Parathyroid adenoma (tissue), 2 donors: ENCODE measurements around the gene PCGF6.
A peak's percentile ranks its signal among the peaks of the same experiment; 100 is the strongest.

ENCODE experiments used
- H2AFZ ChIP-seq: fragments of 300-600 bp; sonication (generic); one replicate; pipeline ENCODE4 v1.7.0; 2017; ENCODE audit warnings: antibody characterized with exemption, mild to moderate bottlenecking
- H3K27ac ChIP-seq: fragments of 300-600 bp; sonication (generic); one replicate; pipeline ENCODE4 v1.7.0; 2017
- H3K27me3 ChIP-seq: fragments of 300-600 bp; sonication (generic); one replicate; pipeline ENCODE4 v1.7.0; 2017; ENCODE audit warnings: low read length; ENCODE audit not compliant: control insufficient read depth, insufficient read depth
- H3K36me3 ChIP-seq: fragments of 300-600 bp; sonication (generic); one replicate; pipeline ENCODE4 v1.7.0; 2017; ENCODE audit warnings: low read length; ENCODE audit not compliant: control insufficient read depth, insufficient read depth
- H3K4me1 ChIP-seq: fragments of 300-600 bp; sonication (generic); one replicate; pipeline ENCODE4 v1.7.0; 2017; ENCODE audit warnings: control low read depth
- H3K4me2 ChIP-seq: fragments of 300-600 bp; sonication (generic); one replicate; pipeline ENCODE4 v1.7.0; 2017; ENCODE audit warnings: low read length
- H3K4me3 ChIP-seq: fragments of 300-600 bp; sonication (generic); one replicate; pipeline ENCODE4 v1.7.0; 2017; ENCODE audit warnings: low read depth, low read length
- H3K79me2 ChIP-seq: fragments of 300-600 bp; sonication (generic); one replicate; pipeline ENCODE4 v1.7.0; 2017; ENCODE audit warnings: control low read depth
- H3K9ac ChIP-seq: fragments of 300-600 bp; sonication (generic); one replicate; pipeline ENCODE4 v1.7.0; 2017; ENCODE audit warnings: mild to moderate bottlenecking
- H3K9me3 ChIP-seq: fragments of 300-600 bp; sonication (generic); one replicate; pipeline ENCODE4 v1.7.0; 2017; ENCODE audit warnings: low read length; ENCODE audit not compliant: control insufficient read depth
- TF ChIP-seq, protein P1 (sequence below): fragments of 300-600 bp; sonication (generic); IDR thresholded peaks from one replicate; pipeline ENCODE4 v1.7.0; 2017; ENCODE audit warnings: antibody characterized with exemption, mild to moderate bottlenecking
- donor health status: primary hyperparathyroidism.

The PCGF6 gene

DNA sequence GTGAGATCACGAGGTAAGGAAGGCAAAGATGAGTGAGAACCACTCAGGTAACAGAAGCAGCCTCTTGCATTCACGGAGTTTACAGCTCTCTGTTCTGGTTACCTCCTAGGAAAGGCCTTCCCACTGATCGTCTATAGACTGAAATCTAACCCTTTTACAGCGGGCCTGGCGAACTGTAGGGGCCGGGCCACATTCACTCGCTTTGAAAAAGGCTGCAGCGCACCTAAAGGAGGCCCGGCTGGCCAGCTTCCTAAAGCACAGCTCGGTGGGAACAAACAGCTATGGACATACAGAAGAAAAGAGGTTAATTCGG is 44.8 kb upstream of the PCGF6 start:
- Histone ChIP-seq H3K79me2 (peaks cover 23% of the 10 kb centered on the region), H2AFZ (peak overlapping the region; percentile 87), H3K9me3 (no peaks in the 10 kb centered on the region), H3K4me1 (peaks cover 8% of the 10 kb centered on the region), H3K4me3 (peak overlapping the region; percentile 95), H3K4me2 (peak overlapping the region; percentile 87), H3K9ac (peak overlapping the region; percentile 88), H3K36me3 (no peaks in the 10 kb centered on the region), H3K27ac (peak overlapping the region; percentile 78), H3K27me3 (no peaks in the 10 kb centered on the region)
- TF ChIP-seq, protein P1, sequence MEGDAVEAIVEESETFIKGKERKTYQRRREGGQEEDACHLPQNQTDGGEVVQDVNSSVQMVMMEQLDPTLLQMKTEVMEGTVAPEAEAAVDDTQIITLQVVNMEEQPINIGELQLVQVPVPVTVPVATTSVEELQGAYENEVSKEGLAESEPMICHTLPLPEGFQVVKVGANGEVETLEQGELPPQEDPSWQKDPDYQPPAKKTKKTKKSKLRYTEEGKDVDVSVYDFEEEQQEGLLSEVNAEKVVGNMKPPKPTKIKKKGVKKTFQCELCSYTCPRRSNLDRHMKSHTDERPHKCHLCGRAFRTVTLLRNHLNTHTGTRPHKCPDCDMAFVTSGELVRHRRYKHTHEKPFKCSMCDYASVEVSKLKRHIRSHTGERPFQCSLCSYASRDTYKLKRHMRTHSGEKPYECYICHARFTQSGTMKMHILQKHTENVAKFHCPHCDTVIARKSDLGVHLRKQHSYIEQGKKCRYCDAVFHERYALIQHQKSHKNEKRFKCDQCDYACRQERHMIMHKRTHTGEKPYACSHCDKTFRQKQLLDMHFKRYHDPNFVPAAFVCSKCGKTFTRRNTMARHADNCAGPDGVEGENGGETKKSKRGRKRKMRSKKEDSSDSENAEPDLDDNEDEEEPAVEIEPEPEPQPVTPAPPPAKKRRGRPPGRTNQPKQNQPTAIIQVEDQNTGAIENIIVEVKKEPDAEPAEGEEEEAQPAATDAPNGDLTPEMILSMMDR, result no peak

DNA sequence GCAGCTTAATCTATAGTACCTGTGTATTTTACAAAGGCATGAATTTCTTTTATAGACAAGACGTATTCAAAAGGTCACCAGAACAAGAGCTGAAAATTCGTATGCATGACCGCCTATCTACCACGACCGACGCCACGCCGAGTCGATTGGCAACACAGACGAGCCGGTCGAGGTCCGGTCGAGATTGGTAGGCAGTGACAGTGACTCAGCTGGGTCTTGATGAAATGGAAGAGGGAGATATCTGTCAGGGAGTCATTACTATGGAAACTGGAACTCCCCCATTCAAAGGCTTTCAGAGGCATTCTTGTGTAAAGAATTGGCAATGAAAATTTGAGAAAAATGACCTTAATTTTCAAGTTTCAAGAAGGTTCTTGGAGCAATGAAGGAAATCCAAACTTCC is 43.2 kb upstream of the PCGF6 start:
- Histone ChIP-seq H3K79me2 (peaks cover 23% of the 10 kb centered on the region), H3K4me1 (peaks cover 8% of the 10 kb centered on the region), H3K9me3 (no peaks in the 10 kb centered on the region), H2AFZ (no peak overlapping the region), H3K9ac (no peak overlapping the region), H3K27ac (no peak overlapping the region), H3K27me3 (no peaks in the 10 kb centered on the region), H3K4me3 (no peak overlapping the region), H3K4me2 (peak overlapping the region; percentile 9), H3K36me3 (no peaks in the 10 kb centered on the region)
- TF ChIP-seq, protein P1, result no peak

DNA sequence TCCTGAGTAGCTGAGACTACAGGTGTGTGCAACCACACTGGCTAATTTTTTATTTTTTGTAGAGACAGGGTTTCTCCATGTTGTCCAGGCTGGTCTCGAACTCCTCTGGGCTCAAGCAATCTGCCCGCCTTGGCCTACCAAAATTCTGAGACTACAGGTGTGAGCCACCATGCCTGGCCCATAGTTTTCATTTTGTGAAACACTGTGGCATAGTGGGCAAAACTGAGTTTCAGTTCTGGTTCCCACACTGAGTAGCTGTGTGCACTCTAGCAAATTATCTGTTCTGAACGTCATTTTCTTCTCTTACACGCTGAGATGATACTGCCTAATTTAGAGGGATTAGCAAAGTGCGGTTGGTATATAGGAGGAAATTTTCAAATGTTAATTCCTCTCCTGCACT is 31.8 kb upstream of the PCGF6 start:
- Histone ChIP-seq H3K36me3 (no peaks in the 10 kb centered on the region), H3K4me1 (no peaks in the 10 kb centered on the region), H3K4me2 (no peak overlapping the region), H2AFZ (no peak overlapping the region), H3K9me3 (no peaks in the 10 kb centered on the region), H3K79me2 (no peaks in the 10 kb centered on the region), H3K4me3 (no peak overlapping the region), H3K27me3 (no peaks in the 10 kb centered on the region), H3K9ac (no peak overlapping the region), H3K27ac (no peak overlapping the region)
- TF ChIP-seq, protein P1, result no peak

DNA sequence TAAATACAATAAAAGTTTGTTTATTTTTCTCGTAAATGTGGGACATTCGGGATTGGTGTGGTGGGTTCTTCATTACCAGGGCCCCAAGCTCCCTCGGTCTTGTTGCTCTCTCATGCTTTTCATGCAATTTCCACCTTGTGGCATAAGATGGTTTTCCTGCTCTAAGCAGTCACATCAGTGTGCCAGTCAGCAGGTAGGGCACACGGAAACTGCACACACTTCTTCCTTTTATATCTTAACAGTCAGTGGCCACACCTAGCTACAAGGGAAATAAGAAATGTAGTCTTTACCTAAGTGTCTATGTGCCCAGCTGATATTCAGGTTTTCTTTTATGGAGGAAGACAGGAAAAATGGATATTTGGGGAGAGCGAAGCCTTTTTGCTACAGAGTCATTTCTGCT is 23.3 kb upstream of the PCGF6 start:
- TF ChIP-seq, protein P1, result no peak

DNA sequence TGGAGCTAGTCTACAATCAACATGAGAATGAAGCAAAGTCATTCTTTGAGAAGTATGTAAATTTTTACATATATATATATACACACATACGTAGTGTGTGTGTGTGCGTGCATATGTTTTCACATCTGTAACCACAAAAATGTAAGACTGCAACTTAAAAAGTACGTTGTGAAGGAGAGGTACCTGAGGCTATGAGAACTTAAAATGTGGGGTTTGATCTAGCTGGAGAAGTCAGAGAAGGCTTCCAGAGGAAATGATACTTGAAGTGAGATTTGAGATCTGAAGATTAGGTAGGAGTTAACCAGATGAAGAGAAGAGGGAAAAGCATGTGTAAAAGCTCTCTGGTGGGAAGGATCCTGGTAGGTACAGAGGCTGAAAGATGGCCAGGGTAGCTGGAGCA is 22.6 kb upstream of the PCGF6 start:
- H3K27ac ChIP-seq, result no peak overlapping the region
- H3K36me3 ChIP-seq, result no peaks in the 10 kb centered on the region
- H3K4me3 ChIP-seq, result no peak overlapping the region
- H2AFZ ChIP-seq, result no peak overlapping the region
- no peaks in the 10 kb centered on the region for H3K27me3 ChIP-seq
- TF ChIP-seq, protein P1, result no peak
- H3K4me2 ChIP-seq, result no peak overlapping the region
- H3K79me2 ChIP-seq, result peaks cover 14% of the 10 kb centered on the region
- no peak overlapping the region for H3K9ac ChIP-seq
- no peaks in the 10 kb centered on the region for H3K9me3 ChIP-seq
- no peaks in the 10 kb centered on the region for H3K4me1 ChIP-seq

More for the DNA sequence above, 23.3 kb upstream of the PCGF6 start:
- H3K36me3 ChIP-seq, result no peaks in the 10 kb centered on the region
- no peak overlapping the region for H3K4me3 ChIP-seq
- H3K79me2 ChIP-seq, result peaks cover 10% of the 10 kb centered on the region
- H3K4me2 ChIP-seq, result no peak overlapping the region
- no peaks in the 10 kb centered on the region for H3K4me1 ChIP-seq
- H3K9me3 ChIP-seq, result no peaks in the 10 kb centered on the region
- H3K9ac ChIP-seq, result no peak overlapping the region
- H3K27me3 ChIP-seq, result no peaks in the 10 kb centered on the region
- H2AFZ ChIP-seq, result no peak overlapping the region
- H3K27ac ChIP-seq, result no peak overlapping the region
